SIG-M5 (cell line): Measurements from ENCODE around the gene CPNE8.

Source experiments
- DNase-seq: peaks from one replicate; lab custom pipeline; 2025; lab: John Stamatoyannopoulos, UW

The CPNE8 gene

GRCh38 chr12:38905480-38906351 lies at the start of gene CPNE8:
TSS of gene CPNE8 (minus strand) at chr12:38905591. CDS start at chr12:38905534, 57 bp downstream.
- peak; percentile 33 for DNase-seq

GRCh38 chr12:38954238-38954873 lies 49.0 kb upstream of the CPNE8 start:
- DNase-seq, result no peak

GRCh38 chr12:38949363-38949762 lies 44.0 kb upstream of the CPNE8 start:
- no peak for DNase-seq

GRCh38 chr12:38934686-38935085 lies 29.3 kb upstream of the CPNE8 start:
- DNase-seq, result no peak

GRCh38 chr12:38934078-38934584 lies 28.7 kb upstream of the CPNE8 start:
- DNase-seq, result no peak

- DNase-seq, result no peak
These were observed 26.9 kb upstream of the CPNE8 start for GRCh38 chr12:38932320-38932719.

GRCh38 chr12:38931461-38931860 lies 26.1 kb upstream of the CPNE8 start:
- no peak for DNase-seq

GRCh38 chr12:38930990-38931389 lies 25.6 kb upstream of the CPNE8 start:
- DNase-seq, result no peak

- no peak for DNase-seq
These were observed 21.1 kb upstream of the CPNE8 start for GRCh38 chr12:38926501-38926900.

GRCh38 chr12:38921025-38921677 lies 15.8 kb upstream of the CPNE8 start:
- DNase-seq, result peak; percentile 42

- no peak for DNase-seq
These were observed 13.8 kb upstream of the CPNE8 start for GRCh38 chr12:38919191-38919590.

GRCh38 chr12:38915429-38916182 lies 10.2 kb upstream of the CPNE8 start:
- no peak for DNase-seq

GRCh38 chr12:38912116-38912515 lies 6.7 kb upstream of the CPNE8 start:
- DNase-seq, result no peak

- no peak for DNase-seq
These were observed 6.2 kb upstream of the CPNE8 start for GRCh38 chr12:38911611-38912010.

- no peak for DNase-seq
These were observed 2.0 kb upstream of the CPNE8 start for GRCh38 chr12:38907201-38907923.

- DNase-seq, result peak; percentile 25
These were observed 1.2 kb upstream of the CPNE8 start for GRCh38 chr12:38906482-38907200.

- peak; percentile 74 for DNase-seq
These were observed 583 bp downstream of the CPNE8 start for GRCh38 chr12:38904537-38905479.

GRCh38 chr12:38903596-38903995 lies 1.8 kb downstream of the CPNE8 start:
- DNase-seq, result no peak

- no peak for DNase-seq
These were observed 7.2 kb downstream of the CPNE8 start for GRCh38 chr12:38898001-38898684.
